Stomach (tissue), 4 donors: ENCODE measurements around the gene SMAD7.

ENCODE experiments used
- EP300 ChIP-seq: sonication (generic); formaldehyde crosslinking; IDR thresholded peaks from one replicate; pipeline ENCODE4 v1.6.1; 2017; ENCODE audit warnings: antibody characterized with exemption
- POLR2A ChIP-seq, 4 donors: fragments of 450-650 bp; IDR thresholded peaks; one replicate each; pipeline ENCODE4 v1.6.1; 2016; ENCODE audit warnings: antibody characterized with exemption in 4 of 4, control low read depth in 2 of 4, mild to moderate bottlenecking in 1 of 4, moderate library complexity in 1 of 4
- POLR2AphosphoS5 ChIP-seq, 3 donors: sonication (generic); formaldehyde crosslinking; IDR thresholded peaks; one replicate each; pipeline ENCODE4 v1.6.1; 2016; ENCODE audit warnings: antibody characterized with exemption in 3 of 3
- TF ChIP-seq, protein P1 (sequence below), 7 experiments: fragments of 450-650 bp in 4 of 7; fragments of 200-600 bp in 3 of 7; sonication (generic) in 3 of 7; IDR thresholded peaks; one replicate each; pipeline ENCODE4 v1.5.1; 2016 to 2019; ENCODE audit warnings: antibody characterized with exemption in 7 of 7, control low read depth in 2 of 7, mild to moderate bottlenecking in 1 of 7

GRCh38 chr18:48926420-48926857, 24.3 kb downstream of the SMAD7 start:
- no peak for TF ChIP-seq POLR2A (IDR thresholded peaks at IDR 0.05)
- TF ChIP-seq, protein P1, sequence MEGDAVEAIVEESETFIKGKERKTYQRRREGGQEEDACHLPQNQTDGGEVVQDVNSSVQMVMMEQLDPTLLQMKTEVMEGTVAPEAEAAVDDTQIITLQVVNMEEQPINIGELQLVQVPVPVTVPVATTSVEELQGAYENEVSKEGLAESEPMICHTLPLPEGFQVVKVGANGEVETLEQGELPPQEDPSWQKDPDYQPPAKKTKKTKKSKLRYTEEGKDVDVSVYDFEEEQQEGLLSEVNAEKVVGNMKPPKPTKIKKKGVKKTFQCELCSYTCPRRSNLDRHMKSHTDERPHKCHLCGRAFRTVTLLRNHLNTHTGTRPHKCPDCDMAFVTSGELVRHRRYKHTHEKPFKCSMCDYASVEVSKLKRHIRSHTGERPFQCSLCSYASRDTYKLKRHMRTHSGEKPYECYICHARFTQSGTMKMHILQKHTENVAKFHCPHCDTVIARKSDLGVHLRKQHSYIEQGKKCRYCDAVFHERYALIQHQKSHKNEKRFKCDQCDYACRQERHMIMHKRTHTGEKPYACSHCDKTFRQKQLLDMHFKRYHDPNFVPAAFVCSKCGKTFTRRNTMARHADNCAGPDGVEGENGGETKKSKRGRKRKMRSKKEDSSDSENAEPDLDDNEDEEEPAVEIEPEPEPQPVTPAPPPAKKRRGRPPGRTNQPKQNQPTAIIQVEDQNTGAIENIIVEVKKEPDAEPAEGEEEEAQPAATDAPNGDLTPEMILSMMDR (IDR thresholded peaks at IDR 0.05), result no peak
- peak in 1 of 3 donors; percentile 30 for TF ChIP-seq POLR2AphosphoS5 (IDR thresholded peaks at IDR 0.05)
- TF ChIP-seq EP300, result no peak
